HEK293 (cell line): ENCODE data around the gene VARS1.

Source experiments
- CTCF ChIP-seq: fragments of 450-650 bp; formaldehyde crosslinking; IDR thresholded peaks from 2 replicates; pipeline ENCODE4 v1.5.1; 2016; ENCODE audit warnings: missing biosample characterization, missing genetic modification characterization
- HOXA7 ChIP-seq: sonication (generic); formaldehyde crosslinking; IDR thresholded peaks from 2 replicates; pipeline ENCODE4 v1.8.1; 2022; ENCODE audit warnings: missing genetic modification reagents, borderline replicate concordance
- ZBTB20 ChIP-seq: fragments of 450-650 bp; formaldehyde crosslinking; IDR thresholded peaks from 2 replicates; pipeline ENCODE4 v1.5.1; 2016; ENCODE audit warnings: missing biosample characterization, missing genetic modification characterization
- ZBTB7A ChIP-seq: fragments of 450-650 bp; formaldehyde crosslinking; IDR thresholded peaks from 2 replicates; pipeline ENCODE4 v1.5.1; 2016; ENCODE audit warnings: low read depth, missing biosample characterization, missing genetic modification characterization
- ZNF239 ChIP-seq: fragments of 450-650 bp; formaldehyde crosslinking; IDR thresholded peaks from 2 replicates; pipeline ENCODE4 v1.5.1; 2016; ENCODE audit warnings: missing biosample characterization, missing genetic modification characterization
- ZNF350 ChIP-seq: fragments of 450-650 bp; formaldehyde crosslinking; IDR thresholded peaks from 2 replicates; pipeline ENCODE4 v1.5.0; 2017; ENCODE audit warnings: missing biosample characterization, mild to moderate bottlenecking, missing genetic modification characterization
- ZNF391 ChIP-seq: fragments of 450-650 bp; formaldehyde crosslinking; IDR thresholded peaks from 2 replicates; pipeline ENCODE4 v1.5.1; 2016; ENCODE audit warnings: low read depth, missing biosample characterization, missing genetic modification characterization, borderline replicate concordance
- ZNF548 ChIP-seq: fragments of 450-650 bp; formaldehyde crosslinking; IDR thresholded peaks from 2 replicates; pipeline ENCODE4 v1.5.1; 2016; ENCODE audit warnings: missing biosample characterization, missing genetic modification characterization
- ZNF837 ChIP-seq: fragments of 450-650 bp; formaldehyde crosslinking; IDR thresholded peaks from 2 replicates; pipeline ENCODE4 v1.5.1; 2016; ENCODE audit warnings: missing biosample characterization, missing genetic modification characterization

GRCh38 chr6:31764198-31764597 is 31.4 kb downstream of the VARS1 start:
- TF ChIP-seq ZNF391 (tag by site-specific recombination), result no peak
- TF ChIP-seq CTCF, result no peak
- no peak for TF ChIP-seq ZBTB20 (tag by site-specific recombination)
- no peak for TF ChIP-seq ZNF548 (tag by site-specific recombination)
- TF ChIP-seq ZBTB7A, result no peak
- TF ChIP-seq ZNF239 (tag by site-specific recombination), result no peak
- no peak for TF ChIP-seq ZNF837 (tag by site-specific recombination)
- TF ChIP-seq HOXA7 (CRISPR knock-in tag), result no peak
- no peak for TF ChIP-seq ZNF350 (tag by site-specific recombination)
